Stimulated activated CD4-positive, alpha-beta T cell treated with anti-CD3 and anti-CD28 coated beads, Interleukin-1b, Interleukin-23, amount 100 ng/mL, for 48 hours (primary cell): ENCODE measurements around the gene MGAT4C.
"Not testable (repeated sequence)": the region's sequence is repeated elsewhere in the genome, so short reads cannot be mapped to it uniquely, and the experiment has no call there.

Experiments used
- DNase-seq: peaks from one replicate; pipeline ENCODE4 v3.0.0-alpha.2; 2020

MGAT4C gene

GRCh38 chr12:86122846-86123468 lies 133.2 kb downstream of the MGAT4C start:
- DNase-seq = no peak

GRCh38 chr12:86118161-86118560 lies 138.0 kb downstream of the MGAT4C start:
- DNase-seq = no peak

GRCh38 chr12:86117711-86118110 lies 138.5 kb downstream of the MGAT4C start:
- no peak for DNase-seq

GRCh38 chr12:86104087-86104486 lies 152.1 kb downstream of the MGAT4C start:
- no peak for DNase-seq

GRCh38 chr12:86097161-86097560 lies 159.0 kb downstream of the MGAT4C start:
- no peak for DNase-seq

GRCh38 chr12:86091681-86092080 lies 164.5 kb downstream of the MGAT4C start:
- DNase-seq = no peak

GRCh38 chr12:86081843-86082242 lies 174.3 kb downstream of the MGAT4C start:
- DNase-seq = no peak

GRCh38 chr12:86059052-86059451 lies 197.1 kb downstream of the MGAT4C start:
- not testable (repeated sequence) for DNase-seq

- no peak for DNase-seq
Observed at GRCh38 chr12:86057092-86057845, 198.9 kb downstream of the MGAT4C start.

GRCh38 chr12:86052921-86053320 lies 203.3 kb downstream of the MGAT4C start:
- DNase-seq = no peak

- no peak for DNase-seq
Observed at GRCh38 chr12:86050010-86050409, 206.2 kb downstream of the MGAT4C start.

- no peak for DNase-seq
Observed at GRCh38 chr12:86044396-86044795, 211.8 kb downstream of the MGAT4C start.

GRCh38 chr12:86042062-86042461 lies 214.1 kb downstream of the MGAT4C start:
- no peak for DNase-seq

- DNase-seq = no peak
Observed at GRCh38 chr12:86018361-86018760, 237.8 kb downstream of the MGAT4C start.

GRCh38 chr12:86015026-86015425 lies 241.2 kb downstream of the MGAT4C start:
- no peak for DNase-seq

- DNase-seq = no peak
Observed at GRCh38 chr12:86006727-86007126, 249.5 kb downstream of the MGAT4C start.

- no peak for DNase-seq
Observed at GRCh38 chr12:85998074-85998473, 258.1 kb downstream of the MGAT4C start.

GRCh38 chr12:85996280-85996679 lies 259.9 kb downstream of the MGAT4C start:
- no peak for DNase-seq

- DNase-seq = no peak
Observed at GRCh38 chr12:85993746-85994145, 262.4 kb downstream of the MGAT4C start.

GRCh38 chr12:85985996-85986395 lies 270.2 kb downstream of the MGAT4C start:
- no peak for DNase-seq

- no peak for DNase-seq
Observed at GRCh38 chr12:85983601-85984000, 272.6 kb downstream of the MGAT4C start.

GRCh38 chr12:85979641-85980040 lies 276.6 kb downstream of the MGAT4C start:
- DNase-seq = no peak

GRCh38 chr12:85975716-85976115 lies 280.5 kb downstream of the MGAT4C start:
- DNase-seq = no peak

- no peak for DNase-seq
Observed at GRCh38 chr12:85971800-85972199, 284.4 kb downstream of the MGAT4C start.

GRCh38 chr12:85968606-85969005 lies 287.6 kb downstream of the MGAT4C start:
- DNase-seq = no peak
